Endothelial cell of umbilical vein (primary cell): ENCODE measurements around the gene RAD23B. TPM values are rescaled to one million over a fixed set of nuclear protein-coding genes. Genes with fewer than 3 reads are reported as not detected.

Experiments used
- BruUV-seq: library from RNA; stranded (reverse); fragments of 400-500 nt; replicated peaks from 2 replicates; lab custom pipeline; 2021; lab: Mats Ljungman, UMichigan
- CTCF ChIA-PET: fragments of 300-600, 350-600 bp; sonication (Branson Sonifier 250); formaldehyde crosslinking; loops from one replicate; lab custom pipeline; 2021; ENCODE audit warnings: antibody characterized with exemption, inconsistent platforms; lab: Charles Lee
- POLR2A ChIA-PET: fragments of 300-600, 350-600 bp; sonication (Branson Sonifier 250); formaldehyde crosslinking; loops from one replicate; lab custom pipeline; 2021; ENCODE audit warnings: antibody characterized with exemption, inconsistent platforms; lab: Charles Lee
- DNase-seq: peaks from one replicate; pipeline ENCODE4 v3.0.0-alpha.2; 2011; ENCODE audit warnings: low read depth, low spot score
- FAIRE-seq: peaks from 2 replicates; lab custom pipeline; 2011; peaks lifted over from hg19 to GRCh38; lab: Jason Lieb, UNC
- H2AFZ ChIP-seq: 2 replicates; pipeline ENCODE4 v1.6.0; 2012; ENCODE audit warnings: low read depth, low read length, control low read depth, inconsistent platforms
- H3K27ac ChIP-seq: 2 replicates; pipeline ENCODE4 v1.5.1; 2011; ENCODE audit warnings: low read depth, mild to moderate bottlenecking, control low read depth, low read length, moderate library complexity; ENCODE audit not compliant: insufficient read depth
- H3K27me3 ChIP-seq, 2 experiments: 2 replicates each; pipeline versions ENCODE4 v1.6.0 to v1.6.1; 2011; ENCODE audit warnings: low read length in 2 of 2, mixed read lengths in 1 of 2; ENCODE audit not compliant: control insufficient read depth in 2 of 2, insufficient read depth in 2 of 2
- H3K36me3 ChIP-seq, 2 experiments: 2 replicates in 1 of 2; 3 replicates in 1 of 2; pipeline ENCODE4 v1.5.1; 2011; ENCODE audit warnings: low read length in 2 of 2, mild to moderate bottlenecking in 1 of 2, moderate library complexity in 1 of 2; ENCODE audit not compliant: control insufficient read depth in 2 of 2, insufficient read depth in 2 of 2; ENCODE audit errors: extremely low read depth in 1 of 2
- H3K4me1 ChIP-seq: 3 replicates; pipeline ENCODE4 v1.5.1; 2011; ENCODE audit warnings: mild to moderate bottlenecking, low read length; ENCODE audit not compliant: control insufficient read depth, insufficient read depth; ENCODE audit errors: extremely low read depth
- H3K4me2 ChIP-seq: 2 replicates; pipeline ENCODE4 v1.6.1; 2011; ENCODE audit warnings: low read length, control low read depth, mixed read lengths; ENCODE audit not compliant: insufficient read depth
- H3K4me3 ChIP-seq, 3 experiments: fragments of 200-600 bp in 1 of 3; sonication (generic), shearing (Covaris generic) in 1 of 3; replicated peaks in 1 of 3; 2 replicates each; pipeline ENCODE4 v1.5.1; 2011 to 2016; ENCODE audit warnings: control low read depth in 3 of 3, low read length in 3 of 3, mild to moderate bottlenecking in 2 of 3, inconsistent platforms in 1 of 3, low read depth in 1 of 3, moderate library complexity in 1 of 3; ENCODE audit not compliant: insufficient read depth in 1 of 3
- H3K79me2 ChIP-seq: 2 replicates; pipeline ENCODE4 v1.6.0; 2012; ENCODE audit warnings: low read length, inconsistent platforms; ENCODE audit not compliant: control insufficient read depth, insufficient read depth
- H3K9ac ChIP-seq: replicated peaks from 2 replicates; pipeline ENCODE3; 2011; ENCODE audit warnings: low read length, control low read depth; ENCODE audit not compliant: insufficient read depth; ENCODE audit errors: extremely low read depth
- H3K9me1 ChIP-seq: replicated peaks from 3 replicates; pipeline ENCODE4 v1.6.0; 2011; ENCODE audit warnings: mild to moderate bottlenecking, low read length; ENCODE audit not compliant: control insufficient read depth, insufficient read depth; ENCODE audit errors: extremely low read depth
- H3K9me3 ChIP-seq: replicated peaks from 2 replicates; pipeline ENCODE4 v1.5.1; 2012; ENCODE audit warnings: low read length, inconsistent platforms; ENCODE audit not compliant: control insufficient read depth, insufficient read depth
- H4K20me1 ChIP-seq: replicated peaks from 2 replicates; pipeline ENCODE3; 2011; ENCODE audit warnings: mild to moderate bottlenecking, low read length; ENCODE audit not compliant: control insufficient read depth, insufficient read depth; ENCODE audit errors: extremely low read depth
- CTCF ChIP-seq, 2 donors: IDR thresholded peaks; 1 replicate in 1 of 2; 2 replicates in 1 of 2; pipeline ENCODE4 v1.5.1; 2011; ENCODE audit warnings: low read length in 2 of 2, mild to moderate bottlenecking in 2 of 2, moderate library complexity in 2 of 2, control low read depth in 1 of 2, inconsistent platforms in 1 of 2, low read depth in 1 of 2; ENCODE audit not compliant: insufficient read depth in 1 of 2; ENCODE audit errors: extremely low read depth in 1 of 2
- EZH2 ChIP-seq: IDR thresholded peaks from 2 replicates; pipeline ENCODE4 v1.6.1; 2012; ENCODE audit warnings: borderline replicate concordance, low read depth, mild to moderate bottlenecking, moderate library complexity, low read length, inconsistent platforms; ENCODE audit not compliant: severe bottlenecking
- FOS ChIP-seq: IDR thresholded peaks from 2 replicates; pipeline ENCODE4 v1.6.1; 2011; ENCODE audit warnings: mild to moderate bottlenecking, low read length, moderate library complexity, borderline replicate concordance; ENCODE audit not compliant: insufficient read depth
- GATA2 ChIP-seq: IDR thresholded peaks from 2 replicates; pipeline ENCODE4 v1.7.0; 2011; ENCODE audit warnings: low read depth, mild to moderate bottlenecking, moderate library complexity, mixed read lengths, low read length; ENCODE audit not compliant: insufficient read length, insufficient read depth
- JUN ChIP-seq: IDR thresholded peaks from 2 replicates; pipeline ENCODE4 v1.6.1; 2011; ENCODE audit warnings: borderline replicate concordance, low read depth; ENCODE audit not compliant: insufficient read length, insufficient read depth
- MAX ChIP-seq: IDR thresholded peaks from 2 replicates; pipeline ENCODE4 v1.6.1; 2011; ENCODE audit not compliant: insufficient read depth, insufficient read length
- MYC ChIP-seq: IDR thresholded peaks from one replicate; pipeline ENCODE4 v1.6.1; 2011; ENCODE audit warnings: mild to moderate bottlenecking, low read depth, low read length
- POLR2A ChIP-seq: IDR thresholded peaks from 2 replicates; pipeline ENCODE4 v1.6.1; 2012; ENCODE audit warnings: low read depth, mild to moderate bottlenecking, control low read depth, low read length
- POLR2AphosphoS5 ChIP-seq: IDR thresholded peaks from 2 replicates; pipeline ENCODE4 v1.6.1; 2012; ENCODE audit warnings: low read depth, mild to moderate bottlenecking, control low read depth, low read length, moderate library complexity; ENCODE audit not compliant: insufficient read depth
- dilution Hi-C: fragments of 300-500 bp; cut with MboI; formaldehyde crosslinking; loops from one replicate; pipeline ENCODE4 v1.15.0; 2019; ENCODE audit warnings: low sequenced_read_pairs; ENCODE audit not compliant: extremely low pct_ligation_motif_present
- intact Hi-C: fragments of 100-400 bp; cut with micrococcal nuclease; formaldehyde crosslinking; loops from one replicate; pipeline ENCODE4 v1.10.0; 2022
- polyA plus RNA-seq, 4 experiments: library from polyadenylated mRNA; depleted of rRNA in 3 of 4; stranded (reverse) in 3 of 4; unstranded in 1 of 4; fragments of >200 nt; gene quantifications; 2 replicates each; pipeline versions ENCODE4 v1.2.1 to v1.2.3, GENCODE V29; 2011 to 2012; ENCODE audit warnings: missing spikeins in 1 of 4
- total RNA-seq: library from RNA; stranded (reverse); gene quantifications from 2 replicates; pipeline ENCODE4 v1.2.3, GENCODE V29; 2021

Gene RAD23B
- total and polyA plus RNA-seq, 2 donors (not counting 3 experiments of a cell fraction or from before 2014, with no cell fraction given): 63.8 to 100 TPM

- DNase-seq (no peak), FAIRE-seq (no peak)
- CTCF ChIA-PET: no interaction called here
- no TSS peak for BruUV-seq
- dilution Hi-C loops (no loop called here), intact Hi-C loops (loop anchor here (1.0 kb wide), 1 partner anchor 56 kb away; the partner anchor contains the start of gene RAD23B)
- Histone ChIP-seq H3K79me2 (no peaks in the 10 kb centered on the region), H3K9me1 (no peaks in the 10 kb centered on the region), H3K9ac (no peak overlapping the region), H3K4me1 (no peaks in the 10 kb centered on the region), H3K27ac (no peak overlapping the region), H3K4me2 (no peak overlapping the region), H3K27me3 (no peaks in the 10 kb centered on the region), H3K4me3 (no peak overlapping the region), H4K20me1 (no peaks in the 10 kb centered on the region), H2AFZ (no peak overlapping the region), H3K9me3 (no peaks in the 10 kb centered on the region), H3K36me3 (peaks cover 0 to 6% of the 10 kb centered on the region in 2 experiments)
- POLR2A ChIA-PET: no interaction called here
- TF ChIP-seq POLR2A: no peak
- TF ChIP-seq EZH2: no peak
- no peak for TF ChIP-seq POLR2AphosphoS5
- TF ChIP-seq MAX: no peak
- TF ChIP-seq GATA2: no peak
- TF ChIP-seq CTCF (IDR thresholded peaks at IDR 0.05; ENCODE audit: extremely low read depth in 1 of 2, insufficient read depth in 1 of 2, low read depth in 1 of 2, low read length in 2 of 2): no peak
- no peak for TF ChIP-seq MYC
- no peak for TF ChIP-seq JUN
- TF ChIP-seq FOS: no peak
Measured at GRCh38 chr9:107338911-107339659, 56.0 kb downstream of the RAD23B start.
